Breast epithelium (tissue), 4 donors: Measurements from ENCODE around the gene MYL11. TPM values are rescaled to one million over a fixed set of nuclear protein-coding genes. Genes with fewer than 3 reads are reported as not detected.

Source experiments
- DNase-seq, 2 donors: peaks; one replicate each; pipeline ENCODE4 v3.0.0-alpha.2; 2019; ENCODE audit warnings: low spot score in 2 of 2
- H3K27ac ChIP-seq, 2 donors: fragments of 200-600 bp; sonication (generic) in 1 of 2; one replicate each; pipeline ENCODE4 v1.5.1; 2016 to 2019; ENCODE audit warnings: mild to moderate bottlenecking in 1 of 2
- H3K27me3 ChIP-seq, 2 donors: fragments of 200-600 bp; sonication (generic) in 1 of 2; one replicate each; pipeline versions ENCODE4 v1.5.1 to v1.6.0; 2017 to 2019; ENCODE audit warnings: control low read depth in 1 of 2, mild to moderate bottlenecking in 1 of 2
- H3K36me3 ChIP-seq: fragments of 200-600 bp; one replicate; pipeline ENCODE4 v1.5.1; 2019
- H3K4me1 ChIP-seq, 2 donors: fragments of 200-600 bp; sonication (generic); one replicate each; pipeline ENCODE4 v1.5.1; 2016 to 2019; ENCODE audit warnings: control low read depth in 1 of 2
- H3K4me3 ChIP-seq, 3 donors: fragments of 200-600 bp; sonication (generic); 1 replicate in 2 of 3; 2 replicates in 1 of 3; pipeline ENCODE4 v1.5.1; 2016 to 2019; ENCODE audit warnings: mild to moderate bottlenecking in 3 of 3, moderate library complexity in 2 of 3
- H3K9me3 ChIP-seq, 2 donors: fragments of 200-600 bp; sonication (generic) in 1 of 2; one replicate each; pipeline ENCODE4 v1.5.1; 2016 to 2019; ENCODE audit warnings: control low read depth in 1 of 2
- POLR2A ChIP-seq: fragments of 450-650 bp; IDR thresholded peaks from one replicate; pipeline ENCODE4 v1.6.1; 2016; ENCODE audit warnings: antibody characterized with exemption, mild to moderate bottlenecking, moderate library complexity
- POLR2AphosphoS5 ChIP-seq, 3 donors: sonication (generic); formaldehyde crosslinking; IDR thresholded peaks; one replicate each; pipeline ENCODE4 v1.6.1; 2017; ENCODE audit warnings: antibody characterized with exemption in 3 of 3
- intact Hi-C: fragments of 100-400 bp; cut with DNase I; formaldehyde crosslinking; loops from one replicate; pipeline ENCODE4 v1.15.1; 2023; ENCODE audit warnings: low total_unique reads
- total RNA-seq, 3 donors: library from RNA; depleted of rRNA; stranded (reverse); fragments of >200 nt; gene quantifications; one replicate each; pipeline ENCODE4 v1.1.0, GENCODE V29; 2016
- TF ChIP-seq, protein P1 (sequence below), 3 donors: fragments of 450-650 bp; IDR thresholded peaks; one replicate each; pipeline ENCODE4 v1.5.1; 2016 to 2017; ENCODE audit warnings: antibody characterized with exemption in 3 of 3, mild to moderate bottlenecking in 3 of 3, moderate library complexity in 3 of 3

MYL11 gene
- total RNA-seq, 3 donors from 2014 or later, result not detected

DNA sequence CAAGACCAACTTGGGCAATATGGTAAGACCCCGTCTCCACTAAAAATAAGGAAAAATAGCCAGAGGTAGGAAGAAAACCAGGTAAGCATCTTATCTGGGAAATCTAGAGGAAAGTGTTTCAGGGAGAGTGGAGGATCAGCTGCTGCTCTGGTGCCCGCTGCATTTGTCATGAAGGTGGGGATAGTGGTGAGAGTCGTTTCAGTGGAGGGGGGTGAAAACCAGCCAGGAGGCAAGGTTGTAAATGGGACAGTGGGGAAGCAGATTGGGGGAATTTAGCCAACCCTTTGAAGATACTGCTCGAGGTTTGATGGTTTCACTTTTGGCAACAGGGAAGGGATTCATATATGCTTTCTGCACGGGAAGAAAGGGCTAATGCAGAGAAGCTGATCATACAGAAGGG, 46.4 kb downstream of the MYL11 start:
- H3K9me3 ChIP-seq, result no peaks in the 10 kb centered on the region
- H3K4me1 ChIP-seq, result no peaks in the 10 kb centered on the region
- intact Hi-C loops, result loop anchor here (10.0 kb wide), 1 partner anchor 104 kb away; the partner anchor contains the start of gene ZNF768
- no peaks in the 10 kb centered on the region for H3K27me3 ChIP-seq
- TF ChIP-seq POLR2AphosphoS5 (IDR thresholded peaks at IDR 0.05), result no peak
- TF ChIP-seq POLR2A, result no peak
- TF ChIP-seq, protein P1, sequence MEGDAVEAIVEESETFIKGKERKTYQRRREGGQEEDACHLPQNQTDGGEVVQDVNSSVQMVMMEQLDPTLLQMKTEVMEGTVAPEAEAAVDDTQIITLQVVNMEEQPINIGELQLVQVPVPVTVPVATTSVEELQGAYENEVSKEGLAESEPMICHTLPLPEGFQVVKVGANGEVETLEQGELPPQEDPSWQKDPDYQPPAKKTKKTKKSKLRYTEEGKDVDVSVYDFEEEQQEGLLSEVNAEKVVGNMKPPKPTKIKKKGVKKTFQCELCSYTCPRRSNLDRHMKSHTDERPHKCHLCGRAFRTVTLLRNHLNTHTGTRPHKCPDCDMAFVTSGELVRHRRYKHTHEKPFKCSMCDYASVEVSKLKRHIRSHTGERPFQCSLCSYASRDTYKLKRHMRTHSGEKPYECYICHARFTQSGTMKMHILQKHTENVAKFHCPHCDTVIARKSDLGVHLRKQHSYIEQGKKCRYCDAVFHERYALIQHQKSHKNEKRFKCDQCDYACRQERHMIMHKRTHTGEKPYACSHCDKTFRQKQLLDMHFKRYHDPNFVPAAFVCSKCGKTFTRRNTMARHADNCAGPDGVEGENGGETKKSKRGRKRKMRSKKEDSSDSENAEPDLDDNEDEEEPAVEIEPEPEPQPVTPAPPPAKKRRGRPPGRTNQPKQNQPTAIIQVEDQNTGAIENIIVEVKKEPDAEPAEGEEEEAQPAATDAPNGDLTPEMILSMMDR (IDR thresholded peaks at IDR 0.05), result no peak
- H3K36me3 ChIP-seq, result no peaks in the 10 kb centered on the region
- no peak overlapping the region for H3K27ac ChIP-seq
- no peak for DNase-seq
- H3K4me3 ChIP-seq, result no peak overlapping the region

Other genes starting within 250 kb of the MYL11 start
- 10 to 100 TPM; 24.4 to 30.9 (median 24.9) TPM for gene CORO1A, start 191.2 kb upstream of the MYL11 start, total RNA-seq
- 100 to 1,000 TPM; 125 to 267 (median 258) TPM for gene BOLA2B, start 181.1 kb upstream of the MYL11 start, total RNA-seq
- gene SLX1A, start 180.9 kb upstream of the MYL11 start, total RNA-seq, result 10 to 100 TPM; 27.4 to 59.0 (median 34.7) TPM
- gene SULT1A3, start 175.5 kb upstream of the MYL11 start, total RNA-seq, result 10 to 100 TPM; 12.3 to 27.0 (median 15.7) TPM
- gene NPIPB13, start 126.3 kb upstream of the MYL11 start, total RNA-seq, result 10 to 100 TPM in 2 of 3 donors, 1 to 10 TPM in 1; 5.9 to 14.0 (median 10.2) TPM
- 10 to 100 TPM; 26.2 to 47.2 (median 38.3) TPM for gene CD2BP2, start 19.5 kb upstream of the MYL11 start, total RNA-seq
- gene TBC1D10B, start 4.3 kb upstream of the MYL11 start, total RNA-seq, result 10 to 100 TPM; 19.0 to 22.2 (median 21.0) TPM
- 1 to 10 TPM; 1.3 to 4.6 (median 2.7) TPM for gene SEPTIN1, start 7.8 kb downstream of the MYL11 start, total RNA-seq
- 1 to 10 TPM; 4.8 to 9.5 (median 6.2) TPM for gene ZNF48, start 20.6 kb downstream of the MYL11 start, total RNA-seq
- gene ZNF771, start 32.8 kb downstream of the MYL11 start, total RNA-seq, result 10 to 100 TPM; 21.1 to 29.2 (median 22.2) TPM
- gene DCTPP1, start 55.2 kb downstream of the MYL11 start, total RNA-seq, result 10 to 100 TPM; 11.2 to 25.6 (median 20.1) TPM
- gene SEPHS2, start 71.1 kb downstream of the MYL11 start, total RNA-seq, result 10 to 100 TPM; 28.8 to 44.5 (median 40.6) TPM
- 1 to 10 TPM; 2.3 to 5.7 (median 2.4) TPM for gene ITGAL, start 97.9 kb downstream of the MYL11 start, total RNA-seq
- gene ZNF768, start 151.8 kb downstream of the MYL11 start, total RNA-seq, result 10 to 100 TPM; 23.3 to 33.2 (median 29.8) TPM
- 10 to 100 TPM; 10.7 to 14.7 (median 13.2) TPM for gene ZNF747, start 160.1 kb downstream of the MYL11 start, total RNA-seq
- 1 to 10 TPM; 4.0 to 8.2 (median 7.5) TPM for gene ZNF764, start 183.6 kb downstream of the MYL11 start, total RNA-seq
- gene ZNF688, start 196.9 kb downstream of the MYL11 start, total RNA-seq, result 10 to 100 TPM; 17.4 to 18.4 (median 18.4) TPM
- gene ZNF785, start 210.9 kb downstream of the MYL11 start, total RNA-seq, result 10 to 100 TPM in 2 of 3 donors, 1 to 10 TPM in 1; 6.7 to 14.4 (median 12.0) TPM
- gene ZNF689, start 235.6 kb downstream of the MYL11 start, total RNA-seq, result 10 to 100 TPM in 2 of 3 donors, 1 to 10 TPM in 1; 7.0 to 15.4 (median 12.8) TPM